Colonic mucosa (tissue), 4 donors: ENCODE results near the gene DCUN1D1. TPM values are rescaled to one million over a fixed set of nuclear protein-coding genes. Genes with fewer than 3 reads are reported as not detected.
"Not testable (repeated sequence)": the region's sequence is repeated elsewhere in the genome, so short reads cannot be mapped to it uniquely, and the experiment has no call there.

Experiments used
- DNase-seq: peaks from one replicate; pipeline ENCODE4 v3.0.0-alpha.2; 2020
- H3K27ac ChIP-seq: fragments of 200-600 bp; one replicate; pipeline ENCODE4 v1.8.0; 2021
- H3K27me3 ChIP-seq: fragments of 200-600 bp; one replicate; pipeline ENCODE4 v1.8.0; 2021
- H3K36me3 ChIP-seq: fragments of 200-600 bp; one replicate; pipeline ENCODE4 v1.8.0; 2021
- H3K4me1 ChIP-seq: fragments of 200-600 bp; one replicate; pipeline ENCODE4 v1.8.0; 2021; ENCODE audit warnings: mild to moderate bottlenecking
- H3K4me3 ChIP-seq: fragments of 200-600 bp; one replicate; pipeline ENCODE4 v1.8.0; 2021
- H3K9ac ChIP-seq, 2 donors: one replicate each; pipeline ENCODE4 v1.7.0; 2013; ENCODE audit warnings: control low read depth in 2 of 2, low read depth in 2 of 2, low read length in 2 of 2
- H3K9me3 ChIP-seq: fragments of 200-600 bp; one replicate; pipeline ENCODE4 v1.8.0; 2021
- intact Hi-C: fragments of 100-400 bp; cut with DNase I; formaldehyde crosslinking; loops from one replicate; pipeline ENCODE4 v1.14.1; 2022
- total RNA-seq, 2 donors: library from RNA; stranded (reverse); fragmentation: NEBNext Ultra II Directional in 1 of 2; extraction: Animal tissue kit (Norgen Biotek cat#: 25700) in 1 of 2; gene quantifications; one replicate each; pipeline ENCODE4 v1.2.1, GENCODE V29; 2021
- TF ChIP-seq, protein P1 (sequence below): fragments of 200-600 bp; IDR thresholded peaks from one replicate; pipeline ENCODE4 v1.8.0; 2022; ENCODE audit warnings: antibody characterized with exemption, mild to moderate bottlenecking
- donor health status: healthy.
- donor health status: DM: no; HTN: no; CAD: no.
- donor health status: DM: no; HTN: no; CAD: no.

DCUN1D1 gene
- total RNA-seq, 2 donors from 2014 or later, result 38.9 to 56.6 TPM

DNA sequence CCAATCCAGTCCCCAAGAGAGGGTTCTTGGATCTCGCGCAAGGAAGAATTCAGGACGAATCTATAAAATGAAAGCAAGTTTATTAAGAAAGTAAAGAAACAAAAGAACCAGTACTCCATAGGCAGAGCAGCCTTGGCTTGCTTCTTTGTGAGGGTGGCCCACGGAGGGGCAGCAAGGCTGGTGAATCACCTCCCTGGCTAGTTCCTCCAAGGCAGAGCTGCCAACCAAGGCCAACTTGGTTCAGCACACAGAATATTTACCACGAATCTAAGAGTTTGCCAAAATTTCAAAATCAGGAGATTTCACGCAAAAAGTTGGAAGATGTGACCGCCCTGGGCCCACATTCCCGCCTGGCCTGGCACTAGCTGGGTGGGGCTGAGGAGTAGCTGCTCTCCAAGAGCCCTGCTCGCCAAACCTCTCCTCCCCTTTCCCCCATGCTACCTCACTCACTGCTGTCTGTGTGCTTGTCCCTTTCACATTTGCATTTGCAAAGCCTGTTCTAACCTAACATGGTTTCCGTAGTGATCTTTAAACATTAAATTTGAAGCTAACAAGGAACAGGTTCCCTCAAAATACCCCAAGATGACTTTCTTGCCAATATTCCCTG is 26.2 kb upstream of the DCUN1D1 start:
- Histone ChIP-seq H3K27me3 (no peaks in the 10 kb centered on the region), H3K4me1 (no peaks in the 10 kb centered on the region), H3K27ac (no peak overlapping the region), H3K36me3 (no peaks in the 10 kb centered on the region), H3K9me3 (no peaks in the 10 kb centered on the region), H3K9ac (no peak overlapping the region), H3K4me3 (no peak overlapping the region)
- intact Hi-C loops, result no loop called here
- TF ChIP-seq, protein P1, sequence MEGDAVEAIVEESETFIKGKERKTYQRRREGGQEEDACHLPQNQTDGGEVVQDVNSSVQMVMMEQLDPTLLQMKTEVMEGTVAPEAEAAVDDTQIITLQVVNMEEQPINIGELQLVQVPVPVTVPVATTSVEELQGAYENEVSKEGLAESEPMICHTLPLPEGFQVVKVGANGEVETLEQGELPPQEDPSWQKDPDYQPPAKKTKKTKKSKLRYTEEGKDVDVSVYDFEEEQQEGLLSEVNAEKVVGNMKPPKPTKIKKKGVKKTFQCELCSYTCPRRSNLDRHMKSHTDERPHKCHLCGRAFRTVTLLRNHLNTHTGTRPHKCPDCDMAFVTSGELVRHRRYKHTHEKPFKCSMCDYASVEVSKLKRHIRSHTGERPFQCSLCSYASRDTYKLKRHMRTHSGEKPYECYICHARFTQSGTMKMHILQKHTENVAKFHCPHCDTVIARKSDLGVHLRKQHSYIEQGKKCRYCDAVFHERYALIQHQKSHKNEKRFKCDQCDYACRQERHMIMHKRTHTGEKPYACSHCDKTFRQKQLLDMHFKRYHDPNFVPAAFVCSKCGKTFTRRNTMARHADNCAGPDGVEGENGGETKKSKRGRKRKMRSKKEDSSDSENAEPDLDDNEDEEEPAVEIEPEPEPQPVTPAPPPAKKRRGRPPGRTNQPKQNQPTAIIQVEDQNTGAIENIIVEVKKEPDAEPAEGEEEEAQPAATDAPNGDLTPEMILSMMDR, result no peak
- no peak for DNase-seq

- TF ChIP-seq, protein P1, result no peak
- intact Hi-C loops, result no loop called here
- DNase-seq, result no peak
- no peaks in the 10 kb centered on the region for H3K4me1 ChIP-seq
- no peak overlapping the region for H3K4me3 ChIP-seq
- no peak overlapping the region for H3K9ac ChIP-seq
- H3K9me3 ChIP-seq, result no peaks in the 10 kb centered on the region
- no peak overlapping the region for H3K27ac ChIP-seq
- no peaks in the 10 kb centered on the region for H3K27me3 ChIP-seq
- H3K36me3 ChIP-seq, result no peaks in the 10 kb centered on the region
Observed at GRCh38 chr3:182999767-183000166, 19.4 kb upstream of the DCUN1D1 start.

- H3K9ac ChIP-seq, DNase-seq, intact Hi-C loops: not testable (repeated sequence)
Observed at GRCh38 chr3:182993486-182994201, 13.3 kb upstream of the DCUN1D1 start.

DNA sequence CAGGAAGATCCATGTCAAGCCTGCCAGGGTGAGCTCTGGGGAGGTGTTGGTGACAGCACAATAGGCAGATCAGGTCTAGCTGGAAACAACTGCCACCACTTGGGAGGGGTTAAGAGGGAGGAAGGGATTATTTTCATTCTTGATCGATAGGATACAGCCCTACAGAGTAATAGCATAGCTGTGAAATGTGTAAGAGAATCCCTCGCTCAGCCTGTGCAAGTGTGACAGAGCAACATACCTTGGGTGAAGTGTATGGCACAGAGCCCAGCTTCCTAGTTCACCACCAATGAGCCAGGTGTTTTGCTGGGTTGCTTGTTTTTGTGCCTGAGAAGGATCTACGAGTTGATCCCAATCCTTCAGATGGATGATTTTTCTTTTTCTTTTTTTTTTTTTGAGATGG is 9.2 kb upstream of the DCUN1D1 start:
- TF ChIP-seq, protein P1, result no peak
- Histone ChIP-seq H3K4me3 (no peak overlapping the region), H3K4me1 (no peaks in the 10 kb centered on the region), H3K27me3 (no peaks in the 10 kb centered on the region), H3K36me3 (no peaks in the 10 kb centered on the region), H3K9me3 (no peaks in the 10 kb centered on the region), H3K27ac (no peak overlapping the region), H3K9ac (no peak overlapping the region)
- intact Hi-C loops, result no loop called here
- no peak for DNase-seq

More at GRCh38 chr3:182993486-182994201, 13.3 kb upstream of the DCUN1D1 start:
- H3K4me3 ChIP-seq, H3K4me1 ChIP-seq, H3K27me3 ChIP-seq, H3K9me3 ChIP-seq, H3K36me3 ChIP-seq, H3K27ac ChIP-seq: not testable (repeated sequence)

DNA sequence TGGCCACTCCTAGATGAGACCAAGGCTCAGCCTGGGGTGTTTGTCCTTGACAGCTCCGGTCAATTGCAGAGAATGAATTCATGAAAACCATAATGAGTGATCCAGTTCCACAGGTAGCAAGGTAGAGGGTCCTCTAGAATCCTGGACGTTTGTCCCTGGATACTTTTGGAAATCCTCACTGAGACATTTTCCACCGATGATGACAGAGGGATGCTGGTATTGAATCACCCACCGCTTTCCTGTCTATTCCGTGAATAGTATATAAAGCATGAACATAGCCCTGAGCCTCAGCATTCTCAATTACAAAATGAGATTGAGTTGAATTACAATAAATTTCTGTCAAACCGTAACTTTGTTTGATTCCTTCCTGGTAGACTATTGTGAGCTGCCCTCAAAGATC is 5.7 kb upstream of the DCUN1D1 start:
- Histone ChIP-seq H3K27ac (no peak overlapping the region), H3K9me3 (no peaks in the 10 kb centered on the region), H3K36me3 (no peaks in the 10 kb centered on the region), H3K27me3 (no peaks in the 10 kb centered on the region), H3K4me1 (no peaks in the 10 kb centered on the region), H3K4me3 (no peak overlapping the region), H3K9ac (no peak overlapping the region)
- no peak for DNase-seq
- intact Hi-C loops, result no loop called here
- TF ChIP-seq, protein P1, result no peak

DNA sequence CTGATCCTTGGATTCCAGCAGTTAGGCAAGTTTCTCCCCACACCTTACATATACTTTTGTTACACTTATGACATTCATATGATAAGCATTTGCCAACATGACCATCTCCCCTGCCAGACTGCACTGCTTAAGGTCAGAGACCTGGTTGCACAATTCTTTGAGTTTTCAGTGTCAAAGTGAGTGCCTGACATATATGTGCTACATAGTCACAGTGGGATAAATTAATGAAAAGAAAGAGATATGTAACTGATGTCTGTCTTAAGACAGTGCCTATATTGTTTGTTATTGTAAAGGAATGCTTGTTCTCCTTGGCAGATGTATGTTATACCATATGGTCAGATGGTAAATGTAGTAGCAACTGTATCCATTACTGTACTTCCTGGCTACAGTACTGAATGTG is 3.5 kb upstream of the DCUN1D1 start:
- no peak overlapping the region for H3K27ac ChIP-seq
- TF ChIP-seq, protein P1, result no peak

More for the DNA sequence above, 3.5 kb upstream of the DCUN1D1 start:
- no peak overlapping the region for H3K9ac ChIP-seq
- intact Hi-C loops, result loop anchor here (5.0 kb wide), 1 partner anchor 113 kb away; the partner anchor contains the start of gene MCCC1
- H3K9me3 ChIP-seq, result no peaks in the 10 kb centered on the region
- no peak for DNase-seq
- H3K36me3 ChIP-seq, result no peaks in the 10 kb centered on the region
- H3K4me3 ChIP-seq, result no peak overlapping the region
- peaks cover under 1% of the 10 kb centered on the region for H3K4me1 ChIP-seq
- H3K27me3 ChIP-seq, result no peaks in the 10 kb centered on the region
